Neuronal stem cell (in vitro differentiated cells): Measurements from ENCODE around the gene S100PBP.

Source experiments
- DNase-seq: peaks from one replicate; pipeline ENCODE4 v3.0.0-alpha.2; 2013; ENCODE audit warnings: low spot score
- H2AFZ ChIP-seq: one replicate; pipeline ENCODE4 v1.6.1; 2013; ENCODE audit warnings: mild to moderate bottlenecking, low read length, inconsistent platforms
- H2AK5ac ChIP-seq: 2 replicates; pipeline ENCODE4 v1.6.1; 2013; ENCODE audit warnings: low read depth, mild to moderate bottlenecking, inconsistent platforms, low read length, moderate library complexity, mixed read lengths
- H2BK120ac ChIP-seq: 2 replicates; pipeline ENCODE4 v1.6.1; 2013; ENCODE audit warnings: low read depth, mild to moderate bottlenecking, inconsistent platforms, low read length, moderate library complexity, mixed read lengths
- H2BK12ac ChIP-seq: one replicate; pipeline ENCODE4 v1.6.1; 2013; ENCODE audit warnings: low read length, inconsistent platforms
- H2BK15ac ChIP-seq: 2 replicates; pipeline ENCODE4 v1.6.1; 2013; ENCODE audit warnings: mild to moderate bottlenecking, low read length, inconsistent platforms, mixed read lengths
- H2BK5ac ChIP-seq: one replicate; pipeline ENCODE4 v1.6.1; 2013; ENCODE audit warnings: inconsistent platforms, mild to moderate bottlenecking, low read length, moderate library complexity
- H3K14ac ChIP-seq: one replicate; pipeline ENCODE4 v1.6.1; 2013; ENCODE audit warnings: low read length, inconsistent platforms
- H3K18ac ChIP-seq: 2 replicates; pipeline ENCODE4 v1.6.1; 2013; ENCODE audit warnings: low read length, inconsistent platforms
- H3K23ac ChIP-seq: 2 replicates; pipeline ENCODE4 v1.6.1; 2013; ENCODE audit warnings: low read depth, mild to moderate bottlenecking, mixed read lengths, low read length, inconsistent platforms; ENCODE audit not compliant: poor library complexity
- H3K27ac ChIP-seq: replicated peaks from 3 replicates; pipeline ENCODE4 v1.5.1; 2013; ENCODE audit warnings: low read length, inconsistent platforms
- H3K27me3 ChIP-seq, 3 experiments: 2 replicates each; pipeline ENCODE4 v1.6.1; 2013; ENCODE audit warnings: low read length in 3 of 3, mild to moderate bottlenecking in 2 of 3, inconsistent platforms in 1 of 3, low read depth in 1 of 3, mixed read lengths in 1 of 3, moderate library complexity in 1 of 3; ENCODE audit not compliant: control insufficient read depth in 3 of 3, insufficient read depth in 3 of 3
- H3K36me3 ChIP-seq, 2 donors: replicated peaks in 1 of 2; 2 replicates each; pipeline ENCODE4 v1.6.1; 2013; ENCODE audit warnings: low read length in 2 of 2; ENCODE audit not compliant: control insufficient read depth in 2 of 2, insufficient read depth in 2 of 2
- H3K4ac ChIP-seq: 2 replicates; pipeline ENCODE4 v1.6.1; 2013; ENCODE audit warnings: inconsistent platforms, mild to moderate bottlenecking, low read length, moderate library complexity
- H3K4me1 ChIP-seq, 2 donors: 1 replicate in 1 of 2; 2 replicates in 1 of 2; pipeline ENCODE4 v1.6.1; 2013; ENCODE audit warnings: low read length in 2 of 2, low read depth in 1 of 2; ENCODE audit not compliant: control insufficient read depth in 2 of 2, insufficient read depth in 1 of 2
- H3K4me2 ChIP-seq: one replicate; pipeline ENCODE4 v1.6.1; 2013; ENCODE audit warnings: mild to moderate bottlenecking, low read length, inconsistent platforms; ENCODE audit not compliant: insufficient read depth, poor library complexity, severe bottlenecking
- H3K4me3 ChIP-seq, 2 donors: 2 replicates each; pipeline ENCODE4 v1.5.1; 2013; ENCODE audit warnings: low read length in 2 of 2, mild to moderate bottlenecking in 2 of 2, inconsistent platforms in 1 of 2, moderate library complexity in 1 of 2
- H3K79me1 ChIP-seq: one replicate; pipeline ENCODE4 v1.6.1; 2013; ENCODE audit warnings: low read depth, mild to moderate bottlenecking, inconsistent platforms, low read length, moderate library complexity
- H3K9ac ChIP-seq: one replicate; pipeline ENCODE4 v1.6.1; 2013; ENCODE audit warnings: mild to moderate bottlenecking, low read depth, low read length, inconsistent platforms; ENCODE audit not compliant: poor library complexity
- H3K9me3 ChIP-seq, 2 donors: replicated peaks in 1 of 2; 2 replicates each; pipeline versions ENCODE3 to v1.6.1; 2013; ENCODE audit warnings: low read length in 2 of 2, mild to moderate bottlenecking in 2 of 2, inconsistent platforms in 1 of 2, low read depth in 1 of 2, mixed read lengths in 1 of 2, moderate library complexity in 1 of 2; ENCODE audit not compliant: control insufficient read depth in 2 of 2, insufficient read depth in 1 of 2
- H4K8ac ChIP-seq: one replicate; pipeline ENCODE4 v1.6.1; 2013; ENCODE audit warnings: low read depth, mild to moderate bottlenecking, inconsistent platforms, low read length, moderate library complexity
- H4K91ac ChIP-seq: one replicate; pipeline ENCODE4 v1.6.1; 2013; ENCODE audit warnings: low read length, low read depth, mild to moderate bottlenecking, inconsistent platforms; ENCODE audit not compliant: poor library complexity
- WGBS, 2 donors: extraction: QIAGEN DNeasy Blood & Tissue Kit; methylation state at CpG; one replicate each; pipeline ENCODE4 v1.1.7; 2013; ENCODE audit warnings: missing lambda C conversion rate in 2 of 2, mixed read lengths in 1 of 2; ENCODE audit not compliant: insufficient read length in 2 of 2, insufficient replicate concordance in 1 of 2; ENCODE audit errors: extremely low coverage in 2 of 2; 5-methylcytosine and 5-hydroxymethylcytosine counted together

The S100PBP gene

DNA sequence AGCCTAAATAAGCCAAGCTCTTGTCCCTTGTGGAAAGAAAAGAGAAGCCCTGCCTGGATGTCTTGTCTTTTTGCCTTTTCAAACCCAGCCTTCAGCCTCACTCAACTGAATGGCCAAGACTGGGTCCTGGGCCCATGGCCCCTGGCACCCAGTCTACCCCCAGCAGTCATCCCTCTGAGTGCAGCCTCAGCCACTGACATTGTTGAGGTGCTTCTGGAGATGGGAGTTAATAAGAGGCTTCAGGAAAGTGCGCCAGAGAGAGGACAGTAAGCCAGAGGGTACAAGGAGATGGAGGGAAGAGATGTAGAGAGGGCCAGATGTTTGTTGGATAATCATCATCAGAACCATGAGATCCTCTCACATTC is 46.4 kb downstream of the S100PBP start:
- no peaks in the 10 kb centered on the region for H3K4me1 ChIP-seq
- H4K91ac ChIP-seq = no peak overlapping the region
- no peak overlapping the region for H3K4me3 ChIP-seq
- no peak overlapping the region for H3K9ac ChIP-seq
- H3K36me3 ChIP-seq = peaks cover 3 to 44% of the 10 kb centered on the region in 2 donors
- H2AK5ac ChIP-seq = no peak overlapping the region
- no peak overlapping the region for H2BK12ac ChIP-seq
- H3K27ac ChIP-seq = no peak overlapping the region
- no peak overlapping the region for H2BK15ac ChIP-seq
- H2BK5ac ChIP-seq = no peak overlapping the region
- H3K14ac ChIP-seq = no peak overlapping the region
- no peak overlapping the region for H3K4ac ChIP-seq
- WGBS, 2 donors = no CpG with 5 or more reads among the region's 1 CpG
- H3K9me3 ChIP-seq = no peaks in the 10 kb centered on the region
- H3K27me3 ChIP-seq = peaks cover 0 to 2% (median 0%) of the 10 kb centered on the region in 3 experiments
- H3K79me1 ChIP-seq = no peaks in the 10 kb centered on the region
- H2AFZ ChIP-seq = no peak overlapping the region
- no peak overlapping the region for H3K18ac ChIP-seq
- no peak for DNase-seq
- H2BK120ac ChIP-seq = no peak overlapping the region
- no peak overlapping the region for H3K4me2 ChIP-seq
- H4K8ac ChIP-seq = no peak overlapping the region
- H3K23ac ChIP-seq = no peak overlapping the region

DNA sequence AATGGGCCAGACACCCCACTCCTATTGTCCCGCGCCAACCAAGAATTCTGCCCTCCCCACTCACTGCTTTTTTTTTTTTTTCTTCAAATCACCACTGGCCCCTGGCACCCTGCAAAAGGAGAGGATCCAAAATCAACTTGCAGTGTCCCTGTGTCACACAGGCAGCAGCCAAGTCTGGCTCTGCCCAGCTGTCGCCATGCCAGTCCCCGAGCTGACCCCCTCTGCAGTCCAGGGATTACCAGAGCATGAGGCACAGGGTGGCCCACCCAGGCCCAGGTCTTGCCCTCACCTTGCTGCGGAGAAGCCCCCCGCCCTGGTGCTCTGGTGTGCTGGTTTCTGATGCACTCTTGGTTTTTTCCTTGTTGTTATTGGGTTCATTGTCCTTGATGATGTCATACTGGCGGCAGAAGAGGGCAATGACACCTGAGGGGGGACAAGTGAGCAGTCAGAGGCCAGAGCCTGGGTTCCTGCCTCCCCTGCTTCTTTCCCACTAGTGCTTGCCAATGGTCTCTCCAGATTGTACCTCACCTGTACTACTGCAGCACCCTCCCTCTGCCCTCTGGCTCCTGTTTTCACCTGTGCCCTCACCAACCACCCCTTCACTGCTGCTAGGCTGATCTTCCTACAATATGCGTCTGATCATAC is 47.0 kb downstream of the S100PBP start:
- H3K14ac ChIP-seq = no peak overlapping the region
- H4K91ac ChIP-seq = no peak overlapping the region
- H2BK12ac ChIP-seq = no peak overlapping the region
- WGBS, 2 donors = no CpG with 5 or more reads among the region's 8 CpGs
- peaks cover 0 to 2% (median 0%) of the 10 kb centered on the region in 3 experiments for H3K27me3 ChIP-seq
- H3K36me3 ChIP-seq = peaks cover 3 to 38% of the 10 kb centered on the region in 2 donors
- no peak overlapping the region for H2BK120ac ChIP-seq
- no peak overlapping the region for H3K4me2 ChIP-seq
- no peak overlapping the region for H2BK15ac ChIP-seq
- H3K4ac ChIP-seq = no peak overlapping the region
- H3K18ac ChIP-seq = peak overlapping the region; percentile 21
- peak overlapping the region; percentile 33 for H3K23ac ChIP-seq
- H3K9me3 ChIP-seq = no peaks in the 10 kb centered on the region
- no peaks in the 10 kb centered on the region for H3K79me1 ChIP-seq
- no peak overlapping the region for H4K8ac ChIP-seq
- DNase-seq = no peak
- no peak overlapping the region for H2BK5ac ChIP-seq
- H3K27ac ChIP-seq = no peak overlapping the region
- no peak overlapping the region for H3K4me3 ChIP-seq
- no peak overlapping the region for H2AK5ac ChIP-seq
- no peaks in the 10 kb centered on the region for H3K4me1 ChIP-seq
- H2AFZ ChIP-seq = no peak overlapping the region
- H3K9ac ChIP-seq = no peak overlapping the region

DNA sequence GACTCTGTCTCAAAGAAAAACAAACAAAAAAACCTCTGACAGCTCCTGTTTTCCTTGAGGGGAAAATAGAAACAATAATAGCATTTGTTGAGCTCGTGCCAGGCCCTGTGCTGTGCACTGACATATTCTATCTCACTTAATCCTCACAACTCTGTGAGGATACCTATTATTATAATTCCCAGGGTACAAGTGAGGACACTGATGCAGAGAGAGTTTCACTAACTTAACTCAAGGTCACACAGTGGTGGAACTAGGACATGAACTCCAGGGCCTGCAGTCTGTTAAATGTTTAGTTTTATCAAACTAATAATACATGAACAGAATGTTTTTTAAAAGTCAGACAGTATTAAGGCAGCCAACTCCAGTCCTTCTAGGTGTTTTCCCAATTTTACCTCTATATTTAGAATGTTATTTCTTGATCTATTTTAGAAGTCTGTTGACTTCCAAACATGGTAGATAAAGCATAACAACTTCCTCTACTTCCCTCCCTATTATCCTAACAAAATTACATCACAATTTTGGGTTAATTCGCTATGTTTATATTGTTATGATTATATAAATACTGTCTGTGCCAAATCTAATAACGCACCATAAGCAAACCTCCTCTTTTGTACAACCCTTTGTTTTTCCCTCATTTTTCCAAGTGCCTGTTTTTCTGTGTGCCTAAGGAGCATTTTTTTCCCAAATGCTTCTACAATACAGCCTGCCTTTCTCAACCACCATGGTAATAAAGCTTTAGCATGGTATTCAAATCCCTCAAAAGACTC is 48.4 kb downstream of the S100PBP start:
- H3K36me3 ChIP-seq = peaks cover 3 to 29% of the 10 kb centered on the region in 2 donors
- DNase-seq = no peak
- H3K14ac ChIP-seq = no peak overlapping the region
- H2BK120ac ChIP-seq = no peak overlapping the region
- H3K4me2 ChIP-seq = no peak overlapping the region
- H4K8ac ChIP-seq = no peak overlapping the region
- H2BK12ac ChIP-seq = no peak overlapping the region
- peaks cover 0 to 8% (median 0%) of the 10 kb centered on the region in 3 experiments for H3K27me3 ChIP-seq
- no peak overlapping the region for H2BK5ac ChIP-seq
- no peaks in the 10 kb centered on the region for H3K79me1 ChIP-seq
- no peak overlapping the region for H2AK5ac ChIP-seq
- no peak overlapping the region for H3K18ac ChIP-seq
- H3K4me1 ChIP-seq = peaks cover 3 to 4% of the 10 kb centered on the region in 2 donors
- no peaks in the 10 kb centered on the region for H3K9me3 ChIP-seq
- WGBS, 2 donors = no CpG with 5 or more reads among the region's 3 CpGs
- H2AFZ ChIP-seq = no peak overlapping the region
- H3K4ac ChIP-seq = no peak overlapping the region
- no peak overlapping the region for H2BK15ac ChIP-seq
- H3K27ac ChIP-seq = no peak overlapping the region
- H3K23ac ChIP-seq = no peak overlapping the region
- H3K9ac ChIP-seq = no peak overlapping the region
- H3K4me3 ChIP-seq = no peak overlapping the region
- H4K91ac ChIP-seq = no peak overlapping the region

DNA sequence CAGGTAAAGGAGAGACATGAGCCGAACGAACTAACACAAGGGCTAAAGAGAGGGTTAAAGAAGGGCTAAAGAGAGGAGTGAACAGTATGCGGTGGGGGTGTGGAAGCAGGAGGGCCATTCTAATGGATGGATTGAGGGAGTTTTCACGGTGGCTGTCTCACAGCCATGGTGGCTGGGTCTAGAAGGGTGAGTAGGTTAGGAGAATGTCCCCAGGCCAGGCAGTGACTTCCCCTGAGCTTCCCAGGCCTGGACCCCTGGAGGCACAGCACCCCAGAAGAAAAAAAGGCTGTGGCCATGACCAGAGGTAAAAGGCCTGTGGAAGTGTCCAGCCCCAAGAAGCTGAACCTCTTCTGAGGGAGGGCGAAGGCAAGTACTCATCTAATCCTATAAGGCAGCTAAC is 49.7 kb downstream of the S100PBP start:
- Histone ChIP-seq H2BK5ac (no peak overlapping the region), H3K23ac (no peak overlapping the region), H3K9ac (no peak overlapping the region), H3K4me3 (no peak overlapping the region), H3K18ac (no peak overlapping the region), H2BK120ac (no peak overlapping the region), H4K91ac (no peak overlapping the region), H3K79me1 (no peaks in the 10 kb centered on the region), H3K27ac (no peak overlapping the region), H4K8ac (no peak overlapping the region), H2AFZ (no peak overlapping the region), H3K4ac (no peak overlapping the region), H3K14ac (no peak overlapping the region), H3K9me3 (no peaks in the 10 kb centered on the region), H2BK15ac (no peak overlapping the region), H3K4me2 (no peak overlapping the region), H2AK5ac (no peak overlapping the region), H3K27me3 (peaks cover 0 to 10% (median 8%) of the 10 kb centered on the region in 3 experiments), H2BK12ac (no peak overlapping the region), H3K36me3 (peaks cover 3 to 15% of the 10 kb centered on the region in 2 donors), H3K4me1 (peaks cover 14% of the 10 kb centered on the region in 2 donors)
- DNase-seq = no peak
- WGBS, 2 donors = no CpG with 5 or more reads among the region's 5 CpGs
